Endometrial microvascular endothelial cells (primary cell): ENCODE measurements around the gene NAT16. TPM values are rescaled to one million over a fixed set of nuclear protein-coding genes. Genes with fewer than 3 reads are reported as not detected.
"Not testable (repeated sequence)": the region's sequence is repeated elsewhere in the genome, so short reads cannot be mapped to it uniquely, and the experiment has no call there.

Experiments used
- in situ Hi-C: cut with HindIII; loops from 2 replicates; pipeline ENCODE4 v1.10.0; 2017; ENCODE audit warnings: low sequenced_read_pairs, low pct_unique_long_range_greater_than_20kb; ENCODE audit errors: inconsistent ontology term
- total RNA-seq: library from RNA; depleted of rRNA; stranded (reverse); fragments of >200 nt; gene quantifications from one replicate; pipeline ENCODE4 v1.2.3, GENCODE V29; 2015; ENCODE audit errors: inconsistent ontology term

Gene NAT16
- total RNA-seq, 1 donor from 2014 or later, result not detected

GRCh38 chr7:101203740-101204738 lies 23.9 kb upstream of the NAT16 start:
- in situ Hi-C loops, result not testable (repeated sequence)

DNA sequence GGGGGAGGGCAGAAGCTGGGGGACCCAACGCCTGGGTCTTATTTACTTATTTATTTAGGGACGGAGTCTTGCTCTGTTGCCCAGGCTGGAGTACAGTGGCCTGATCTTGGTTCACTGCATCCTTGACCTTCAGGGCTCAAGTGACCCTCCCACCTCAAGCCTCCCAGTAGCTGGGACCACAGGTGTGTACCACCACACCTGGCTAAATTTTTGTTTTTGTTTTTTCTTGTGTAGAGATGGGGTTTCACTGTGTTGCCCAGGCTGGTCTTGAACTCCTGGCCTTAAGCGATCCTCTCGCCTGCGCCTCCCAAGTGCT lies 22.5 kb upstream of the NAT16 start:
- in situ Hi-C loops, result no loop called here

GRCh38 chr7:101201695-101202602 lies 21.9 kb upstream of the NAT16 start:
- in situ Hi-C loops, result no loop called here

DNA sequence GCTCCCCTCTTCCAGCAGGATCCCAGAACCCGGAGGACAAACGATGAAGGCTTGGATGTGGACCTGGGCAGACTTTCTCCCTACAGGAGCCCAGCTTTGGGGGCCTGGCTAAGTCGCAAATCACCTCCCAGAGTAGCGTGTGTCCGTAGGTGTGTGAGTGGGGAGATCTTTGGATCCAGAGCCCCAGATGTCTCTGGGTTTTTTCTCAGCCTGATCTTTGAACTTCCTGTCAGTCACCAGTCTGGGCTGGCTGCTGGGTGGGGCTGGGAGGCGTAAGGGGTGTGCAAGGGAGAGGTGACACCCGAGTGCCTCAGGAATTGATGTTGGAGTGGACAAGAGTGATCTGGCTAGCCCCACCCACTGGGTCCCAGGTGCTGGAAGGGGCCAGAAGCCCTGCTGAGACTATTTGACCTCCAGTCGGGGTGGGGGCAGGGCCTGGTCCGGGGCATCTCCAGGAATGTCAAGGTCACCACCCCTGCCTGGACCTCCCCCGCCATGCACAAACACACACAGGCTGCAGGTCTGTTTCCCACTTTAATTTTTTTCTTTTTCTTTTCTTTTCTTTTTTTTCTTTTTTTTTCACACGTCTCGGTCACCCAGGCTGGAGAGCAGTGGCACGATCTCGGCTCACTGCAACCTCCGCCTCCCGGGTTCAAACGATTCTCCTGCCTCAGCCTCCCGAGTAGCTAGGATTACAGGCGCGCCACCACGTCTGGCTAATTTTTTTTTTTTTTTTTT lies 20.9 kb upstream of the NAT16 start, which contains the start of gene MOGAT3:
Gene MOGAT3 (minus strand): TSS at position 175 of the 738 bp plus-strand sequence. CDS start 182 bp downstream, outside the sequence.
- in situ Hi-C loops, result no loop called here

DNA sequence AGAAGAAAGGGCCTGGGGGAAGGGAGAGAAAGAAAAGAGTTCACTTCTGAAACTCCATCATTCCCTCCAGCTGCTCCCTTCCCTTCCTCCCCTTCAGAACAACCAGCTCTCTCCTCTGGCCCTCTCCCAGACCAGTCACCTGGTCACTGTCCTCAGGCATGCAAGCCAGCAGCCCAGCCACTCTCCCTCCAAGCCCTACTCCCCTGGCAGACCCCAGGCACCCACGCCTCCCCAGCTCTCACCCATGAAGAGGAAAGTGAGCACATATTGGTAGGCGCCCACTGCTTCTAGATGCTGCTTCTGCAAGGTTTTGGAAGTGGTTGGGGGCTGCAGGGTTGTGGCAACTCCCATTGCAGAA lies 20.4 kb upstream of the NAT16 start:
- in situ Hi-C loops, result no loop called here

DNA sequence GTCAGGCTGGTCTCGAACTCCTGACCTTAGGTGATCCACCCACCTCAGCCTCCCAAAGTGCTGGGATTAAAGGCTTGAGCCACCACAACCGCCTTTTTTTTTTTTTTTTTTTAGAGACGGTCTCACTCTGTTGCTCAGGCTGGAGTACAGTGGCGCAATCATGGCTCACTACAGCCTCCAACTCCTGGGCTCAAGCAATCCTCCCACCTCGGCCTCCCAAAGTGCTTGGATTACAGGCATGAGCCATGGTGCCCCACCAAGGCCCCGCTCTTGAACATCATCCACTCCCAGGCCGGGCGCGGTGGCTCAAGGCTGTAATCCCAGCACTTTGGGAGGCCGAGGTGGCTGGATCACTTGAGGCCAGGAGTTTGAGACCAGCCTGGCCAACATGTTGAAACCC lies 19.4 kb upstream of the NAT16 start:
- in situ Hi-C loops, result not testable (repeated sequence)

DNA sequence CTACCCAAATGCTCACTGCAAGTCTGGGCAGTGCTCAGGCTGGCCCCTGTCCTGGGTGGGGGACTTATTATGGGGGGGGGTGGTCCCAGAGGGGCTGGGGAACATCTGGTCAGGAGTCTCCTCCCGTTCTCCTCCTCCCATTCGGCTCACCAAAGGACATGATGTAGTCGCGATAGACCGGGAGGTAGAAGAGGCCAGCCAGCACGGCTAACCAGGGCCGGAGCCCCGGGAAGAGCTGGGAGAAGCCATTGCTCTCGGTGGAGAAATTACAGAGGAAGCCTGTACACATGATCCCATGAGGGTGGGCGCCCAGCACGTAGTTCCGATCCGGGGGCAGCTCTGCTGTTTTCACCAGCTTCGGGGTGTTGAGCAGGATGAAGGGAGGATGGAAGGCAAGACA lies 18.4 kb upstream of the NAT16 start:
- in situ Hi-C loops, result no loop called here

- in situ Hi-C loops, result no loop called here
Observed at GRCh38 chr7:101197991-101198390, 17.9 kb upstream of the NAT16 start.

DNA sequence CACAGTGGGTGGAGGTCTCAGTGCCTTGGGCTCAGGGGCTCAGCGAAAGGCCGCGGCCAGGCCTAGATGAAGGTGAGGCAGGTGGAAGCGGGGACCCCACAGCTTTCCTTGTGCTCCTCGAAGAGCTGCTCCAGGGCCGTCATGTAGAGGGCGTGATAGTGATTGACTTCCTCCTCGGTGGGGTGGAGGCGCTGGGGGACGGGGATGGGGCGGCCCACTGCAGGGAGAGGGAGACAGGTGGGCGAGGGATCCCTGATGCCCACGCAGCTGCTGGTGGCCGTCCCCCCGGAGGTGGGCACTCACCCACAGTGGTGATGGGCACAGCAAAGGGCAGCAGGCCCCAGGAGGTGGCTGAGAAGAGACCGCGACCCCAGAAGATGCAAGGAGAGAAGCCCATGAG lies 15.8 kb upstream of the NAT16 start:
- in situ Hi-C loops, result no loop called here

- in situ Hi-C loops, result no loop called here
Observed at GRCh38 chr7:101189109-101189508, 9.0 kb upstream of the NAT16 start.

- in situ Hi-C loops, result no loop called here
Observed at GRCh38 chr7:101186844-101187428, 6.8 kb upstream of the NAT16 start.

- in situ Hi-C loops, result no loop called here
Observed at GRCh38 chr7:101186194-101186593, 6.1 kb upstream of the NAT16 start.

DNA sequence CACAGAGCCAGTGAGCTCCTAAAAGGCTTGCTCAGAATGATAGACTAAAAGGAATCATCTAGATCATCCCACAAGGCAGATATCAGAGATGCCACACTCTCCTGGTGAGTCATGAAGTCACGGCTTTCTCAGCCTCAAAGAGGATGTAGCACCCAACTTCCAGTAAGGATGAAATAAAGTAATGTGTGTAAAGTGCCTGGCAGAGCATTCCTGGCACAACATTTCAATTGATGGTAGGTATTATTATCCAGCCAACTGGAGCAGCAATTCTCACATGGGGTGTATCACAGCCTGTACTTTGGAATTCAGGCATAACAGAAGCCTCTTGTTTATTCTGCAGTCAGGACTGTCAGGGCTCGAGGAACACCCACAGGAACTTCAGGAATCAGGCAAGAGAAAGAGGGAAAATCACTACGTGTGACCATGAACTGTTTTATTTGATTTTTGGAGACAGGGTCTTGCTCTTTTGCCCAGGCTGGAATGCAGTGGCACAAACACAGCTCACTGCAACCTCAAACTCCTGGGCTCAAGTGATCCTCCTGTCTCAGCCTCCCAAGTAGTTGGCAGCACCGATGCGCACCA lies 5.3 kb upstream of the NAT16 start:
- in situ Hi-C loops, result no loop called here

DNA sequence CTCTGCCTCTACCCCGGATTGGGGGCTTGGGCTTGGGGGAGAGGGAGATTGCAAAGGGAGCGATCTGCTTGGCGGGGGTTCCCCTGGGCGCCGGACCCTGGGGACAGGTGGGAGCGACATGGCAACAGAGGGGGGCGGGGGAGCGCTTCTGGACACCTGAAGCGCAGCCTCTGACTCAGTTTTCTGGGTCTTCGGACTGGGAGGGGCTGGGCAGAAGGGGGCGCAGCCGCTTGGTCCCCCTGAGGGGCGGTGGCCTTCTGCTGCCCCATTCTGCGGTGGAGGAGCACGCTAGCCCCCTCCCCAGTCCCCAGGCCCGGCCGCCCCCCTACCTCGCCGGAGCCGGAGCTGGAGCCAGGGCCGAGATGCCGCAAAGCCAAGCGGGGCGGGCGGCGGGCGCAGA lies 380 bp downstream of the NAT16 start:
- in situ Hi-C loops, result no loop called here

DNA sequence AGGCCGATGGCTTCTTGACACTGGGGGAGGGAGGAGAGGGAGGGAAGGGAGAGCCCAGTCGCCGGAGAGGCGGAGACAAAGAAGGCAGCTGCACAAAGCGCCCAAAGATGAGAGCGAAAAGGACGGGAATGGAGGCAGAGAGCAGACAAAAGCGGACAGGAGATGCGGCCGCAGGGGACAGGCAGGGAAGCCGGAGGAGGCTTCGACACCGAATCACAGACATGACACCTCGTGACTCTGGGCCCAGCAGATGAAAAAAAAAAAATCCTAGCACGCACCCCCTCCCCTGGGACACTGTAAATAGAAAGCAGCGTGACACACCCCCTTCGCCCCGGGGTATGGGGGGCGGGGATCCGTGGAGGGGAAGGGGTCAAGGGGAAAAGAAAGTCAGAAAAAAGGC lies 976 bp downstream of the NAT16 start:
- in situ Hi-C loops, result no loop called here

DNA sequence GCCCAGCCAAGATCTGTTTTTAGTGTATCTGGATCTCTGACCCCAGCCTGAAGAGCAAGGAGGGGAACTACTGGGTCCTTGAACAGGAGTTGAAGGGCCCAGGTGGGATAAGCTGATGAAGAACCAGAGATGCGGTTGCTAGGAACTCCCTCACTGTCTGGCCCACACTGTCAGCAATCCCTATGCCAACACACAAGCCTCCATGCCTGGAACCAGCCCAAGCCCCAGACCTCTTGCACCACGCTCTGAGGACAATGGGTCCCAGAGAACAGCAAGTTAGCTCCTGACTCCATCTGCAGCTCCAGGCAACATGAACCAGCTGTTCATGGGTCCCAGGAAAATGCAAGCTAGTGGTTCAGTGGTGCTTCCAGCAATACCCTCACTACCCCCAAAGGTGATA lies 2.4 kb downstream of the NAT16 start:
- in situ Hi-C loops, result no loop called here

GRCh38 chr7:101175664-101176063 lies 4.4 kb downstream of the NAT16 start:
- in situ Hi-C loops, result no loop called here

DNA sequence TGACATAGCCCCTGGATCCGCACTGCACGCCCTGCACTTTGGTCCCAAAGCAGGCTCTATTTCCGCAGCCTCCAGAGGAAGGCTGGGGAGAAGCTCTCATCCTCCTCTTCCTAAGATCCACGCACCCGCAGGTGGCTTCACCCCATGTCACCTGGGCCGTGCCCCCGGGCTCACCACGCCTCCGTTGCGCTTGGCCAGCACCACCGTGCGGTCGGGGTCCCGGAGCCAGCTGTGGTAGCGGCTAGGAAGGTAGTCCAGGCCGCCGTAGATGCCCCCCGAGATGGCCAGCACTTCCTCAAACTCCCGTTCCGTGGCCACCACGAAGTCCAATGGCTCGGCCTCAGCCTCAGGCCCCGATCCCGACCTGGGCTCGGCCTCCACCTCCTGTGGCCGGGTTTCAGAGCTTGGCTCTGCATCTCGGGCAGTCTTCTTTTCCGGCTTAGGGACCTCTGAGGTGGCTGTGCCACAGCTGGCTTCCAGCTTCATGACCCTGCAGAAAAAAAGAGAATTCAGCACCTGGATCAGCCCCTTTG lies 5.7 kb downstream of the NAT16 start:
- in situ Hi-C loops, result no loop called here
